ENCODE measurements around the gene RC3H2. TPM values are rescaled to one million over a fixed set of nuclear protein-coding genes. Genes with fewer than 3 reads are reported as not detected.

RC3H2 gene
- total and polyA plus RNA-seq, 2 donors (not counting 1 experiment from before 2014, with no cell fraction given), result 35.7 to 43.1 TPM

- peaks cover 2% of the 10 kb centered on the region for H3K4me1 ChIP-seq (ENCODE audit: control insufficient read depth, extremely low read depth, insufficient read depth, low read length)
- H3K4me3 ChIP-seq (replicated peaks in 1 of 4; ENCODE audit: control extremely low read depth in 1 of 4, insufficient read depth in 1 of 4, low read depth in 3 of 4, low read length in 4 of 4), result no peak overlapping the region
- no peak for DNase-seq (ENCODE audit: low read depth in 2 of 2)
- H4K20me1 ChIP-seq (ENCODE audit: control insufficient read depth, extremely low read depth, insufficient read depth, low read length), result peaks cover 3% of the 10 kb centered on the region
- no peaks in the 10 kb centered on the region for H3K9me3 ChIP-seq (ENCODE audit: control insufficient read depth, insufficient read depth, low read depth, low read length)
- no peak for TF ChIP-seq CTCF (conservative IDR thresholded peaks at IDR 0.05 in 1 of 2, IDR thresholded peaks at IDR 0.05 in 1 of 2; ENCODE audit: low read depth in 1 of 2, low read length in 2 of 2)
- no peak for TF ChIP-seq EZH2 (IDR thresholded peaks at IDR 0.05; ENCODE audit: low read length, missing control alignments)
- H3K36me3 ChIP-seq (ENCODE audit: control insufficient read depth, insufficient read depth, low read length), result no peaks in the 10 kb centered on the region
- no peak overlapping the region for H3K4me2 ChIP-seq (ENCODE audit: extremely low read depth, insufficient read depth, low read length)
- no peak overlapping the region for H3K9ac ChIP-seq (ENCODE audit: insufficient read depth, low read length)
- H3K79me2 ChIP-seq (ENCODE audit: control insufficient read depth, insufficient read depth, low read length), result peaks cover 59% of the 10 kb centered on the region
- no peaks in the 10 kb centered on the region for H3K27me3 ChIP-seq (ENCODE audit: control insufficient read depth, insufficient read depth, low read length)
- H2AFZ ChIP-seq (ENCODE audit: low read length), result no peak overlapping the region
- no peak overlapping the region for H3K27ac ChIP-seq (ENCODE audit: insufficient read depth, low read length)
Measured at GRCh38 chr9:122951056-122951455, 45.9 kb upstream of the RC3H2 start.

- H3K9ac ChIP-seq (ENCODE audit: insufficient read depth, low read length), result no peak overlapping the region
- peaks cover 2% of the 10 kb centered on the region for H3K4me1 ChIP-seq (ENCODE audit: control insufficient read depth, extremely low read depth, insufficient read depth, low read length)
- H3K36me3 ChIP-seq (ENCODE audit: control insufficient read depth, insufficient read depth, low read length), result no peaks in the 10 kb centered on the region
- H3K27ac ChIP-seq (ENCODE audit: insufficient read depth, low read length), result no peak overlapping the region
- no peak for TF ChIP-seq EZH2 (IDR thresholded peaks at IDR 0.05; ENCODE audit: low read length, missing control alignments)
- no peak for TF ChIP-seq CTCF (conservative IDR thresholded peaks at IDR 0.05 in 1 of 2, IDR thresholded peaks at IDR 0.05 in 1 of 2; ENCODE audit: low read depth in 1 of 2, low read length in 2 of 2)
- H3K4me2 ChIP-seq (ENCODE audit: extremely low read depth, insufficient read depth, low read length), result no peak overlapping the region
- H4K20me1 ChIP-seq (ENCODE audit: control insufficient read depth, extremely low read depth, insufficient read depth, low read length), result peaks cover 3% of the 10 kb centered on the region
- H3K27me3 ChIP-seq (ENCODE audit: control insufficient read depth, insufficient read depth, low read length), result no peaks in the 10 kb centered on the region
- no peak overlapping the region for H2AFZ ChIP-seq (ENCODE audit: low read length)
- no peaks in the 10 kb centered on the region for H3K9me3 ChIP-seq (ENCODE audit: control insufficient read depth, insufficient read depth, low read depth, low read length)
- H3K4me3 ChIP-seq (replicated peaks in 1 of 4; ENCODE audit: control extremely low read depth in 1 of 4, insufficient read depth in 1 of 4, low read depth in 3 of 4, low read length in 4 of 4), result no peak overlapping the region
- no peak for DNase-seq (ENCODE audit: low read depth in 2 of 2)
- peaks cover 59% of the 10 kb centered on the region for H3K79me2 ChIP-seq (ENCODE audit: control insufficient read depth, insufficient read depth, low read length)
Measured at GRCh38 chr9:122950263-122950662, 45.1 kb upstream of the RC3H2 start.

GRCh38 chr9:122949696-122950095, 44.5 kb upstream of the RC3H2 start:
- no peak for DNase-seq (ENCODE audit: low read depth in 2 of 2)
- Histone ChIP-seq H3K36me3 (ENCODE audit: control insufficient read depth, insufficient read depth, low read length) (no peaks in the 10 kb centered on the region), H4K20me1 (ENCODE audit: control insufficient read depth, extremely low read depth, insufficient read depth, low read length) (peaks cover 3% of the 10 kb centered on the region)

More at GRCh38 chr9:122949696-122950095, 44.5 kb upstream of the RC3H2 start:
- Histone ChIP-seq H3K4me1 (ENCODE audit: control insufficient read depth, extremely low read depth, insufficient read depth, low read length) (peaks cover 2% of the 10 kb centered on the region), H3K27me3 (ENCODE audit: control insufficient read depth, insufficient read depth, low read length) (no peaks in the 10 kb centered on the region), H3K9me3 (ENCODE audit: control insufficient read depth, insufficient read depth, low read depth, low read length) (no peaks in the 10 kb centered on the region), H2AFZ (ENCODE audit: low read length) (no peak overlapping the region), H3K9ac (ENCODE audit: insufficient read depth, low read length) (no peak overlapping the region), H3K4me3 (replicated peaks in 1 of 4; ENCODE audit: control extremely low read depth in 1 of 4, insufficient read depth in 1 of 4, low read depth in 3 of 4, low read length in 4 of 4) (no peak overlapping the region), H3K79me2 (ENCODE audit: control insufficient read depth, insufficient read depth, low read length) (peaks cover 60% of the 10 kb centered on the region), H3K4me2 (ENCODE audit: extremely low read depth, insufficient read depth, low read length) (no peak overlapping the region), H3K27ac (ENCODE audit: insufficient read depth, low read length) (no peak overlapping the region)
- TF ChIP-seq CTCF (conservative IDR thresholded peaks at IDR 0.05 in 1 of 2, IDR thresholded peaks at IDR 0.05 in 1 of 2; ENCODE audit: low read depth in 1 of 2, low read length in 2 of 2), result no peak
- no peak for TF ChIP-seq EZH2 (IDR thresholded peaks at IDR 0.05; ENCODE audit: low read length, missing control alignments)
